Stimulated activated CD4-positive, alpha-beta T cell treated with anti-CD3 and anti-CD28 coated beads, Interleukin-15, amount 100 ng/mL, for 24 hours (primary cell): ENCODE measurements around the gene PRRX2.
"Not testable (repeated sequence)": the region's sequence is repeated elsewhere in the genome, so short reads cannot be mapped to it uniquely, and the experiment has no call there.

Experiments used
- DNase-seq: peaks from one replicate; pipeline ENCODE4 v3.0.0-alpha.2; 2020

Gene PRRX2

GRCh38 chr9:129655154-129655553 is 10.3 kb upstream of the PRRX2 start:
- no peak for DNase-seq

- no peak for DNase-seq
Measured at GRCh38 chr9:129655696-129656095, 9.8 kb upstream of the PRRX2 start.

GRCh38 chr9:129656795-129657390 is 8.6 kb upstream of the PRRX2 start:
- DNase-seq, result no peak

- no peak for DNase-seq
Measured at GRCh38 chr9:129661029-129661428, 4.4 kb upstream of the PRRX2 start.

- DNase-seq, result not testable (repeated sequence)
Measured at GRCh38 chr9:129662239-129662638, 3.2 kb upstream of the PRRX2 start.

GRCh38 chr9:129664746-129665388 is 580 bp upstream of the PRRX2 start:
- no peak for DNase-seq

GRCh38 chr9:129665814-129666520 is 520 bp downstream of the PRRX2 start:
- DNase-seq, result peak; percentile 25

GRCh38 chr9:129666575-129666974 is 1.1 kb downstream of the PRRX2 start:
- no peak for DNase-seq

GRCh38 chr9:129667378-129667777 is 1.9 kb downstream of the PRRX2 start:
- DNase-seq, result no peak

- no peak for DNase-seq
Measured at GRCh38 chr9:129667850-129668249, 2.4 kb downstream of the PRRX2 start.

GRCh38 chr9:129669141-129669718 is 3.8 kb downstream of the PRRX2 start:
- no peak for DNase-seq

- no peak for DNase-seq
Measured at GRCh38 chr9:129669946-129670345, 4.5 kb downstream of the PRRX2 start.

- no peak for DNase-seq
Measured at GRCh38 chr9:129671065-129671464, 5.6 kb downstream of the PRRX2 start.

- DNase-seq, result peak; percentile 43
Measured at GRCh38 chr9:129671519-129671918, 6.1 kb downstream of the PRRX2 start.

- no peak for DNase-seq
Measured at GRCh38 chr9:129672702-129673101, 7.3 kb downstream of the PRRX2 start.

- no peak for DNase-seq
Measured at GRCh38 chr9:129673602-129674001, 8.2 kb downstream of the PRRX2 start.

GRCh38 chr9:129674229-129674628 is 8.8 kb downstream of the PRRX2 start:
- no peak for DNase-seq

- no peak for DNase-seq
Measured at GRCh38 chr9:129675620-129676019, 10.2 kb downstream of the PRRX2 start.

- no peak for DNase-seq
Measured at GRCh38 chr9:129676287-129676686, 10.8 kb downstream of the PRRX2 start.

GRCh38 chr9:129676975-129677374 is 11.5 kb downstream of the PRRX2 start:
- no peak for DNase-seq

- DNase-seq, result no peak
Measured at GRCh38 chr9:129677456-129677855, 12.0 kb downstream of the PRRX2 start.

- DNase-seq, result no peak
Measured at GRCh38 chr9:129678844-129679243, 13.4 kb downstream of the PRRX2 start.

GRCh38 chr9:129679537-129679936 is 14.1 kb downstream of the PRRX2 start:
- no peak for DNase-seq

- DNase-seq, result no peak
Measured at GRCh38 chr9:129681924-129682323, 16.5 kb downstream of the PRRX2 start.
